Loucy (cell line): ENCODE results near the gene CDR2.
"Not testable (repeated sequence)": the region's sequence is repeated elsewhere in the genome, so short reads cannot be mapped to it uniquely, and the experiment has no call there.

ENCODE experiments used
- EZH2phosphoT487 ChIP-seq: fragments of 200-600 bp; IDR thresholded peaks from 2 replicates; pipeline ENCODE4 v1.6.1; 2018; ENCODE audit warnings: antibody characterized with exemption, mild to moderate bottlenecking, moderate library complexity, borderline replicate concordance
- TF ChIP-seq, protein P1 (sequence below): fragments of 200-600 bp; sonication (generic); conservative IDR thresholded peaks from 2 replicates; pipeline ENCODE4 v1.5.1; 2014; ENCODE audit warnings: mild to moderate bottlenecking, antibody characterized with exemption, low read length

DNA sequence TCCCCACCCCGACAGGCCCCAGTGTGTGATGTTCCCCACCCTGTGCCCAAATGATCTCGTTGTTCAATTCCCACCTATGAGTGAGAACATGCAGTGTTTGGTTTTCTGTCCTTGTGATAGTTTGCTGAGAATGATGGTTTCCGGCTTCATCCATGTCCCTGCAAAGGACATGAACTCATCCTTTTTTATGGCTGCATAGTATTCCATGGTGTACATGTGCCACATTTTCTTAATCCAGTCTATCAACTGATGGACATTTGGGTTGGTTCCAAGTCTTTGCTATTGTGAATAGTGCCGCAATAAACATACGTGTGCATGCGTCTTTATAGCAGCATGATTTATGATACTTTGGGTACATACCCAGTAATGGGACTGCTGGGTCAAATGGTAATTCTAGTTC is 23.4 kb downstream of the CDR2 start:
- TF ChIP-seq, protein P1, sequence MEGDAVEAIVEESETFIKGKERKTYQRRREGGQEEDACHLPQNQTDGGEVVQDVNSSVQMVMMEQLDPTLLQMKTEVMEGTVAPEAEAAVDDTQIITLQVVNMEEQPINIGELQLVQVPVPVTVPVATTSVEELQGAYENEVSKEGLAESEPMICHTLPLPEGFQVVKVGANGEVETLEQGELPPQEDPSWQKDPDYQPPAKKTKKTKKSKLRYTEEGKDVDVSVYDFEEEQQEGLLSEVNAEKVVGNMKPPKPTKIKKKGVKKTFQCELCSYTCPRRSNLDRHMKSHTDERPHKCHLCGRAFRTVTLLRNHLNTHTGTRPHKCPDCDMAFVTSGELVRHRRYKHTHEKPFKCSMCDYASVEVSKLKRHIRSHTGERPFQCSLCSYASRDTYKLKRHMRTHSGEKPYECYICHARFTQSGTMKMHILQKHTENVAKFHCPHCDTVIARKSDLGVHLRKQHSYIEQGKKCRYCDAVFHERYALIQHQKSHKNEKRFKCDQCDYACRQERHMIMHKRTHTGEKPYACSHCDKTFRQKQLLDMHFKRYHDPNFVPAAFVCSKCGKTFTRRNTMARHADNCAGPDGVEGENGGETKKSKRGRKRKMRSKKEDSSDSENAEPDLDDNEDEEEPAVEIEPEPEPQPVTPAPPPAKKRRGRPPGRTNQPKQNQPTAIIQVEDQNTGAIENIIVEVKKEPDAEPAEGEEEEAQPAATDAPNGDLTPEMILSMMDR, result not testable (repeated sequence)
- TF ChIP-seq EZH2phosphoT487, result not testable (repeated sequence)
